HEK293 (cell line): ENCODE data around the gene EFCAB11.

Experiments
- CTCF ChIA-PET: fragments of 350-600 bp; formaldehyde crosslinking; extraction: SDS; loops from one replicate; lab custom pipeline; 2021; ENCODE audit warnings: antibody characterized with exemption; lab: Yijun Ruan, JAX
- POLR2A ChIA-PET: fragments of 300-600 bp; formaldehyde crosslinking; extraction: SDS; loops from one replicate; lab custom pipeline; 2020; ENCODE audit warnings: antibody characterized with exemption, inconsistent platforms; lab: Yijun Ruan, JAX
- H3K27ac ChIP-seq: fragments of 200-500 bp; sonication (Bioruptor generic); 2 replicates; pipeline ENCODE4 v1.5.1; 2014; ENCODE audit warnings: low read depth, low read length, control low read depth, inconsistent platforms; ENCODE audit errors: extremely low read depth
- H3K36me3 ChIP-seq, 2 experiments: fragments of 200-500 bp in 1 of 2; sonication (Bioruptor generic) in 1 of 2; 1 replicate in 1 of 2; 2 replicates in 1 of 2; pipeline ENCODE4 v1.5.1; 2014 to 2017; ENCODE audit warnings: inconsistent platforms in 2 of 2, low read length in 2 of 2; ENCODE audit not compliant: control insufficient read depth in 2 of 2, insufficient read depth in 1 of 2
- H3K4me1 ChIP-seq: fragments of 200-500 bp; sonication (Bioruptor generic); 2 replicates; pipeline ENCODE4 v1.5.1; 2014; ENCODE audit warnings: mild to moderate bottlenecking, low read length, inconsistent platforms; ENCODE audit not compliant: control insufficient read depth, insufficient read depth
- H3K4me3 ChIP-seq: 2 replicates; pipeline ENCODE4 v1.5.1; 2011; ENCODE audit warnings: low read depth, mild to moderate bottlenecking, control low read depth, low read length, moderate library complexity
- H3K9me3 ChIP-seq: fragments of 200-500 bp; sonication (Bioruptor generic); 2 replicates; pipeline ENCODE4 v1.5.1; 2014; ENCODE audit warnings: low read depth, low read length, inconsistent platforms; ENCODE audit not compliant: control insufficient read depth, insufficient read depth
- GLI4 ChIP-seq: fragments of 450-650 bp; formaldehyde crosslinking; IDR thresholded peaks from 2 replicates; pipeline ENCODE4 v1.5.1; 2016; ENCODE audit warnings: missing biosample characterization, missing genetic modification characterization
- HOXC10 ChIP-seq: sonication (generic); formaldehyde crosslinking; IDR thresholded peaks from 2 replicates; pipeline ENCODE4 v1.8.1; 2023; ENCODE audit warnings: mild to moderate bottlenecking, missing genetic modification reagents
- ZBTB17 ChIP-seq: fragments of 450-650 bp; formaldehyde crosslinking; IDR thresholded peaks from 2 replicates; pipeline ENCODE4 v1.5.1; 2016; ENCODE audit warnings: missing biosample characterization, missing genetic modification characterization
- ZNF155 ChIP-seq: fragments of 450-650 bp; formaldehyde crosslinking; IDR thresholded peaks from 2 replicates; pipeline ENCODE4 v1.5.1; 2016; ENCODE audit warnings: missing biosample characterization, missing genetic modification characterization
- ZNF169 ChIP-seq: fragments of 450-650 bp; formaldehyde crosslinking; IDR thresholded peaks from 2 replicates; pipeline ENCODE4 v1.5.1; 2016; ENCODE audit warnings: missing biosample characterization, missing genetic modification characterization
- ZNF341 ChIP-seq: fragments of 450-650 bp; formaldehyde crosslinking; IDR thresholded peaks from 2 replicates; pipeline ENCODE4; 2016; ENCODE audit warnings: low read depth, missing biosample characterization, missing genetic modification characterization
- ZNF391 ChIP-seq: fragments of 450-650 bp; formaldehyde crosslinking; IDR thresholded peaks from 2 replicates; pipeline ENCODE4 v1.5.1; 2016; ENCODE audit warnings: low read depth, missing biosample characterization, missing genetic modification characterization, borderline replicate concordance
- ZNF433 ChIP-seq: fragments of 450-650 bp; formaldehyde crosslinking; IDR thresholded peaks from 2 replicates; pipeline ENCODE4 v1.5.1; 2016; ENCODE audit warnings: missing biosample characterization, missing genetic modification characterization, low read depth
- ZNF48 ChIP-seq: fragments of 450-650 bp; formaldehyde crosslinking; IDR thresholded peaks from 2 replicates; pipeline ENCODE4 v1.5.1; 2016; ENCODE audit warnings: missing biosample characterization, missing genetic modification characterization
- ZNF596 ChIP-seq: fragments of 450-650 bp; IDR thresholded peaks from 2 replicates; pipeline ENCODE4 v1.5.0; 2018; ENCODE audit warnings: missing biosample characterization, mild to moderate bottlenecking, missing genetic modification characterization, moderate library complexity
- ZNF600 ChIP-seq: fragments of 450-650 bp; formaldehyde crosslinking; IDR thresholded peaks from 2 replicates; pipeline ENCODE4 v1.5.1; 2016; ENCODE audit warnings: missing biosample characterization, missing genetic modification characterization
- ZNF658 ChIP-seq: fragments of 450-650 bp; formaldehyde crosslinking; IDR thresholded peaks from 2 replicates; pipeline ENCODE4; 2016; ENCODE audit warnings: missing biosample characterization, missing genetic modification characterization
- ZNF785 ChIP-seq: fragments of 450-650 bp; formaldehyde crosslinking; IDR thresholded peaks from 2 replicates; pipeline ENCODE4 v1.5.1; 2016; ENCODE audit warnings: missing biosample characterization, missing genetic modification characterization
- ZNF837 ChIP-seq: fragments of 450-650 bp; formaldehyde crosslinking; IDR thresholded peaks from 2 replicates; pipeline ENCODE4 v1.5.1; 2016; ENCODE audit warnings: missing biosample characterization, missing genetic modification characterization
- TF ChIP-seq, protein P1 (sequence below): fragments of 450-650 bp; formaldehyde crosslinking; IDR thresholded peaks from 2 replicates; pipeline ENCODE4 v1.5.1; 2016; ENCODE audit warnings: missing biosample characterization, missing genetic modification characterization, borderline replicate concordance
- TF ChIP-seq, protein P2 (sequence below): fragments of 450-650 bp; formaldehyde crosslinking; IDR thresholded peaks from 2 replicates; pipeline ENCODE4 v1.5.1; 2017; ENCODE audit warnings: missing biosample characterization, missing genetic modification characterization
- TF ChIP-seq, protein P3 (sequence below): fragments of 450-650 bp; formaldehyde crosslinking; IDR thresholded peaks from 2 replicates; pipeline ENCODE4 v1.5.1; 2016; ENCODE audit warnings: missing biosample characterization, missing genetic modification characterization

Gene EFCAB11

DNA sequence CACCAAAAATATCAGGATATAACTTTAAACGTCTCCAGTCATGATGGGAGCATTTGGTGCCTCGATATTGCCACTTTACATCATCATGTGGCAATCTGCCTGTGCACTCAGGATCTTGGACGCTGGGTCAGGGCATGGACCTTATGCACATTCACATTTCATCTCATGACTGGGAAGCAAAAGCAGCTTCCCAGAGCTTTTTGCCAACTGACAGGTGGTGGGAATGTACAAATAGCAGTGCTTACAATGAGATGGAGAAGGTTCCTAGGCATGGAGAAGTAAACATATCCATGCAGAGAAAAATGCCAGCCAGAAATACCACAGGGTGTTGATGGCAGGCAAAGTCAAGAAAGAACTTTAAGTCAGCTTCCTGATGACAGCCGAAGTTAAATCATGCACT, 30.3 kb downstream of the EFCAB11 start (continued):
- no peak for TF ChIP-seq HOXC10 (CRISPR knock-in tag)
- no peak for TF ChIP-seq ZNF155 (tag by site-specific recombination)
- TF ChIP-seq ZNF391 (tag by site-specific recombination) = no peak

DNA sequence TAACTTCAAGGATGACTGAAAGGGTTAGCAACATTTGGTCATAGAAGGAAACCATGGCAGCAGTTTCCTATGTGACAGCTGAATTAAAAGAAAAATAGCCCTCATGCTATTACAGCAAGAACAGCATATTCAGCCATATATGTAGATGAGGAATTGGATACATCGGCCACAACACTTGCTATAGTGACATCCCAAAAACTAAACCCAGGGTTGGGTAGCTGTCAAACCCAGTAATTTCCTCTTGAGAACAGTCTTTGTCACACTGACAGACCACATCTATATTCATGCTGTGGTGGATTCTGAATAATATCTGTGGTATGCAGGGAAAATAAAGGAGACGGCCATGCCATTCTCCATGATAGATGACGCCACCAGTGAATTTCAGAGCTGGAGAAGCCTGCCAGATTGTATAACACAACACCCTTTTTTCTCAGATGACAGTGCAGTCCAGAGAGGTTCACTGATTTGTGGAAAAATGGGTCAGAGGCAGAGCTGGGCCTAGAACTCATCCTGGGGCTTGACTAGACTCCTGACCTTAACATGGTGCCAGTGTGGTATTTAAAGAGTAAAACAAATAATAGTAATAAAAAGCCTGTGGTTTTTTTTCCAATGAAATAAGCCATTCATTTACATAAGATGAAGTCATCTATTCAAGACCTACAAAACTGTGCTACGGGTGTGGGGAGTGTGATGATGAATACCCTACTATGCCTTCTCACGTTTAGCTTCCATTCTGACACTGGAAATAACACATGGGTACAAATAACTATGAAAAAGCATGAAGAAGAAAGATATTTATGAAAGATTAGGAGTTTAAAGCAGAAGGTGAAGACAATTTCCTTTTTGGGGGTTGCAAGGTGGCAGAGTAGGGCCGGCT, 32.3 kb downstream of the EFCAB11 start:
- no peak for TF ChIP-seq ZNF837 (tag by site-specific recombination)
- H3K9me3 ChIP-seq = no peaks in the 10 kb centered on the region
- no peak overlapping the region for H3K27ac ChIP-seq
- H3K36me3 ChIP-seq = peaks cover 0 to 4% of the 10 kb centered on the region in 2 experiments; a peak in 1 of 3 replicates
- no peaks in the 10 kb centered on the region for H3K4me1 ChIP-seq
- CTCF ChIA-PET = interaction anchor here (1.2 to 3.8 kb wide), 4 partner anchors 8 to 313 kb away, joined by 3 to 18 read pairs (median 6); no protein-coding TSS in a partner anchor
- POLR2A ChIA-PET = no interaction called here
- H3K4me3 ChIP-seq = no peak overlapping the region

DNA sequence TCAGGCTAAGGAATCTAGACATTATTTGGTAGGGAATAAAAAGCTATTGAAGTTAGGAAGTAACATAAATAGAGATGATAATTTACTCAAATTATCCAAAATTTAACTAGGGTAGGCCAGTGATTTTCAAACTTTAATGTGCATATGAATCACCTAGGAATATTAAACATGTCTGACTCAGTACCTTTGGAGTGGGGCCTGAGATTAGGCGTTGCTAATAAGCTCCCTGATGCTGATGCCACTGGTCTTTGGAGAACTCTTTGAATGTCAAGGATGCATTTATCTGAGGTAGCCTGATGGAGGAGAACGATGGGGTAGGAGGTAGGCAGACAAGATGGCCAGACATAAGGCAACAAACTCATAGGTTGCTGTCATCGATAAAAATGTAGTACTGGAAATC, 33.2 kb downstream of the EFCAB11 start:
- POLR2A ChIA-PET = interaction anchor here (0.6 kb wide), 1 partner anchor 547 kb away, joined by 3 read pairs; no protein-coding TSS in a partner anchor
- H3K27ac ChIP-seq = no peak overlapping the region
- CTCF ChIA-PET = interaction anchor here (0.6 to 3.8 kb wide), 3 partner anchors 18 to 913 kb away, joined by 3 to 18 read pairs (median 3); no protein-coding TSS in a partner anchor

DNA sequence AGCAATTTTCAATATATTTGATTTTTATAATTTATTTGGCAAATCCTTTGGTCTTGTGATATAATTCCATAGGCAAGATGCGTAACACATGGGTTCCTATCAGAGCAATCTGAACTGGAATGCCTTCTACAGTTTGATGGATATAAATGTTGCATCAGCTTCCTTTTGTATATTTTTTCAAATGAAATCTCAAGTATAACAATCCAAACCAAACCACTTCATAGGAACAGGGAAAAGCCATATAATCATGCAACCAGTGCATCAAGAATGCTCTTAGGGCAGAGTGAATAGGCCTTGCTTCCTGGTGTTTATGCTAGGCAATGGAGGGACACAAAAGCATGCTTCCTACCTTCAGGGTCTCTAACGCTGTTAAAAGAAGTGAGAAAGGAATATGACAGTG, 34.5 kb downstream of the EFCAB11 start:
- H3K9me3 ChIP-seq = no peaks in the 10 kb centered on the region
- no peak overlapping the region for H3K4me3 ChIP-seq
- no peaks in the 10 kb centered on the region for H3K4me1 ChIP-seq
- peaks cover 0 to 4% of the 10 kb centered on the region in 2 experiments; a peak in 1 of 3 replicates for H3K36me3 ChIP-seq
- ChIA-PET CTCF (interaction anchor here (0.6 to 3.8 kb wide), 3 partner anchors 19 to 851 kb away, joined by 3 to 18 read pairs (median 3); no protein-coding TSS in a partner anchor), POLR2A (no interaction called here)
- no peak overlapping the region for H3K27ac ChIP-seq
- TF ChIP-seq ZNF433 (tag by site-specific recombination) (no peak), ZNF596 (tag by site-specific recombination) (no peak), ZNF169 (tag by site-specific recombination) (no peak), ZNF658 (no peak), ZNF341 (tag by site-specific recombination) (no peak), ZBTB17 (no peak), GLI4 (tag by site-specific recombination) (no peak), ZNF785 (tag by site-specific recombination) (no peak), ZNF48 (tag by site-specific recombination) (no peak)
- TF ChIP-seq, protein P1, sequence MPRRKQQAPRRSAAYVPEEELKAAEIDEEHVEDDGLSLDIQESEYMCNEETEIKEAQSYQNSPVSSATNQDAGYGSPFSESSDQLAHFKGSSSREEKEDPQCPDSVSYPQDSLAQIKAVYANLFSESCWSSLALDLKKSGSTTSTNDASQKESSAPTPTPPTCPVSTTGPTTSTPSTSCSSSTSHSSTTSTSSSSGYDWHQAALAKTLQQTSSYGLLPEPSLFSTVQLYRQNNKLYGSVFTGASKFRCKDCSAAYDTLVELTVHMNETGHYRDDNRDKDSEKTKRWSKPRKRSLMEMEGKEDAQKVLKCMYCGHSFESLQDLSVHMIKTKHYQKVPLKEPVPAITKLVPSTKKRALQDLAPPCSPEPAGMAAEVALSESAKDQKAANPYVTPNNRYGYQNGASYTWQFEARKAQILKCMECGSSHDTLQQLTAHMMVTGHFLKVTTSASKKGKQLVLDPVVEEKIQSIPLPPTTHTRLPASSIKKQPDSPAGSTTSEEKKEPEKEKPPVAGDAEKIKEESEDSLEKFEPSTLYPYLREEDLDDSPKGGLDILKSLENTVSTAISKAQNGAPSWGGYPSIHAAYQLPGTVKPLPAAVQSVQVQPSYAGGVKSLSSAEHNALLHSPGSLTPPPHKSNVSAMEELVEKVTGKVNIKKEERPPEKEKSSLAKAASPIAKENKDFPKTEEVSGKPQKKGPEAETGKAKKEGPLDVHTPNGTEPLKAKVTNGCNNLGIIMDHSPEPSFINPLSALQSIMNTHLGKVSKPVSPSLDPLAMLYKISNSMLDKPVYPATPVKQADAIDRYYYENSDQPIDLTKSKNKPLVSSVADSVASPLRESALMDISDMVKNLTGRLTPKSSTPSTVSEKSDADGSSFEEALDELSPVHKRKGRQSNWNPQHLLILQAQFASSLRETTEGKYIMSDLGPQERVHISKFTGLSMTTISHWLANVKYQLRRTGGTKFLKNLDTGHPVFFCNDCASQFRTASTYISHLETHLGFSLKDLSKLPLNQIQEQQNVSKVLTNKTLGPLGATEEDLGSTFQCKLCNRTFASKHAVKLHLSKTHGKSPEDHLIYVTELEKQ = no peak
- TF ChIP-seq, protein P2, sequence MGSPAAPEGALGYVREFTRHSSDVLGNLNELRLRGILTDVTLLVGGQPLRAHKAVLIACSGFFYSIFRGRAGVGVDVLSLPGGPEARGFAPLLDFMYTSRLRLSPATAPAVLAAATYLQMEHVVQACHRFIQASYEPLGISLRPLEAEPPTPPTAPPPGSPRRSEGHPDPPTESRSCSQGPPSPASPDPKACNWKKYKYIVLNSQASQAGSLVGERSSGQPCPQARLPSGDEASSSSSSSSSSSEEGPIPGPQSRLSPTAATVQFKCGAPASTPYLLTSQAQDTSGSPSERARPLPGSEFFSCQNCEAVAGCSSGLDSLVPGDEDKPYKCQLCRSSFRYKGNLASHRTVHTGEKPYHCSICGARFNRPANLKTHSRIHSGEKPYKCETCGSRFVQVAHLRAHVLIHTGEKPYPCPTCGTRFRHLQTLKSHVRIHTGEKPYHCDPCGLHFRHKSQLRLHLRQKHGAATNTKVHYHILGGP = no peak

More for the DNA sequence above, 33.2 kb downstream of the EFCAB11 start:
- H3K9me3 ChIP-seq = no peaks in the 10 kb centered on the region
- no peak overlapping the region for H3K4me3 ChIP-seq
- no peaks in the 10 kb centered on the region for H3K4me1 ChIP-seq
- TF ChIP-seq ZNF600 = no peak
- TF ChIP-seq, protein P3, sequence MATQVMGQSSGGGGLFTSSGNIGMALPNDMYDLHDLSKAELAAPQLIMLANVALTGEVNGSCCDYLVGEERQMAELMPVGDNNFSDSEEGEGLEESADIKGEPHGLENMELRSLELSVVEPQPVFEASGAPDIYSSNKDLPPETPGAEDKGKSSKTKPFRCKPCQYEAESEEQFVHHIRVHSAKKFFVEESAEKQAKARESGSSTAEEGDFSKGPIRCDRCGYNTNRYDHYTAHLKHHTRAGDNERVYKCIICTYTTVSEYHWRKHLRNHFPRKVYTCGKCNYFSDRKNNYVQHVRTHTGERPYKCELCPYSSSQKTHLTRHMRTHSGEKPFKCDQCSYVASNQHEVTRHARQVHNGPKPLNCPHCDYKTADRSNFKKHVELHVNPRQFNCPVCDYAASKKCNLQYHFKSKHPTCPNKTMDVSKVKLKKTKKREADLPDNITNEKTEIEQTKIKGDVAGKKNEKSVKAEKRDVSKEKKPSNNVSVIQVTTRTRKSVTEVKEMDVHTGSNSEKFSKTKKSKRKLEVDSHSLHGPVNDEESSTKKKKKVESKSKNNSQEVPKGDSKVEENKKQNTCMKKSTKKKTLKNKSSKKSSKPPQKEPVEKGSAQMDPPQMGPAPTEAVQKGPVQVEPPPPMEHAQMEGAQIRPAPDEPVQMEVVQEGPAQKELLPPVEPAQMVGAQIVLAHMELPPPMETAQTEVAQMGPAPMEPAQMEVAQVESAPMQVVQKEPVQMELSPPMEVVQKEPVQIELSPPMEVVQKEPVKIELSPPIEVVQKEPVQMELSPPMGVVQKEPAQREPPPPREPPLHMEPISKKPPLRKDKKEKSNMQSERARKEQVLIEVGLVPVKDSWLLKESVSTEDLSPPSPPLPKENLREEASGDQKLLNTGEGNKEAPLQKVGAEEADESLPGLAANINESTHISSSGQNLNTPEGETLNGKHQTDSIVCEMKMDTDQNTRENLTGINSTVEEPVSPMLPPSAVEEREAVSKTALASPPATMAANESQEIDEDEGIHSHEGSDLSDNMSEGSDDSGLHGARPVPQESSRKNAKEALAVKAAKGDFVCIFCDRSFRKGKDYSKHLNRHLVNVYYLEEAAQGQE (tag by site-specific recombination) = no peak
- peaks cover 0 to 4% of the 10 kb centered on the region in 2 experiments; a peak in 1 of 3 replicates for H3K36me3 ChIP-seq
